ENCODE data around the gene LRG1.
A peak's percentile ranks its signal among the peaks of the same experiment; 100 is the strongest.

The LRG1 gene

GRCh38 chr19:4584670-4585460, 45.0 kb upstream of the LRG1 start:
- Histone ChIP-seq H3K27me3 (ENCODE audit: insufficient read depth, poor library complexity, severe bottlenecking) (peaks cover 39% of the 10 kb centered on the region), H3K27ac (replicated peaks) (no peak overlapping the region), H3K4me3 (replicated peaks; ENCODE audit: insufficient read depth, low read length) (peak overlapping the region; percentile 38)
- DNase-seq (ENCODE audit: low read depth in 1 of 2, low spot score in 1 of 2), result no peak
- TF ChIP-seq CTCF (IDR thresholded peaks at IDR 0.05; ENCODE audit: insufficient read depth, low read length) (no peak), REST (IDR thresholded peaks at IDR 0.05; ENCODE audit: insufficient replicate concordance, low read depth) (no peak), GABPA (IDR thresholded peaks at IDR 0.05; ENCODE audit: low read depth) (no peak), POLR2AphosphoS5 (IDR thresholded peaks at IDR 0.05; ENCODE audit: low read depth) (no peak), SPI1 (IDR thresholded peaks at IDR 0.05; ENCODE audit: borderline replicate concordance, low read depth) (no peak)

GRCh38 chr19:4583961-4584669, 44.3 kb upstream of the LRG1 start:
- TF ChIP-seq GABPA (IDR thresholded peaks at IDR 0.05; ENCODE audit: low read depth) (no peak), POLR2AphosphoS5 (IDR thresholded peaks at IDR 0.05; ENCODE audit: low read depth) (no peak), CTCF (IDR thresholded peaks at IDR 0.05; ENCODE audit: insufficient read depth, low read length) (no peak), SPI1 (IDR thresholded peaks at IDR 0.05; ENCODE audit: borderline replicate concordance, low read depth) (no peak), REST (IDR thresholded peaks at IDR 0.05; ENCODE audit: insufficient replicate concordance, low read depth) (no peak)
- DNase-seq (ENCODE audit: low read depth in 1 of 2, low spot score in 1 of 2), result no peak
- peak overlapping the region; percentile 38 for H3K4me3 ChIP-seq (replicated peaks; ENCODE audit: insufficient read depth, low read length)
- H3K27me3 ChIP-seq (ENCODE audit: insufficient read depth, poor library complexity, severe bottlenecking), result peaks cover 46% of the 10 kb centered on the region
- H3K27ac ChIP-seq (replicated peaks), result no peak overlapping the region

GRCh38 chr19:4582980-4583842, 43.4 kb upstream of the LRG1 start:
- TF ChIP-seq SPI1 (IDR thresholded peaks at IDR 0.05; ENCODE audit: borderline replicate concordance, low read depth) (no peak), CTCF (IDR thresholded peaks at IDR 0.05; ENCODE audit: insufficient read depth, low read length) (no peak), REST (IDR thresholded peaks at IDR 0.05; ENCODE audit: insufficient replicate concordance, low read depth) (no peak), POLR2AphosphoS5 (IDR thresholded peaks at IDR 0.05; ENCODE audit: low read depth) (no peak), GABPA (IDR thresholded peaks at IDR 0.05; ENCODE audit: low read depth) (no peak)
- H3K27me3 ChIP-seq (ENCODE audit: insufficient read depth, poor library complexity, severe bottlenecking), result peaks cover 54% of the 10 kb centered on the region
- H3K27ac ChIP-seq (replicated peaks), result no peak overlapping the region
- H3K4me3 ChIP-seq (replicated peaks; ENCODE audit: insufficient read depth, low read length), result no peak overlapping the region
- no peak for DNase-seq (ENCODE audit: low read depth in 1 of 2, low spot score in 1 of 2)
